ENCODE measurements around the gene CLEC16A.

Gene CLEC16A

GRCh38 chr16:11161439-11161838 lies 217.1 kb downstream of the CLEC16A start:
- Histone ChIP-seq H3K4me3 (ENCODE audit: low read length) (no peak overlapping the region), H3K9me3 (ENCODE audit: insufficient read depth, low read depth, low read length) (no peaks in the 10 kb centered on the region), H3K4me1 (ENCODE audit: insufficient read depth, low read length) (no peaks in the 10 kb centered on the region), H3K27ac (ENCODE audit: low read length) (no peak overlapping the region), H3K27me3 (ENCODE audit: insufficient read depth, low read length) (no peaks in the 10 kb centered on the region), H3K36me3 (ENCODE audit: insufficient read depth, low read depth, low read length) (no peaks in the 10 kb centered on the region), H3K9ac (ENCODE audit: low read depth, low read length) (no peak overlapping the region)

- Histone ChIP-seq H3K27me3 (ENCODE audit: insufficient read depth, low read length) (no peaks in the 10 kb centered on the region), H3K36me3 (ENCODE audit: insufficient read depth, low read depth, low read length) (no peaks in the 10 kb centered on the region), H3K9ac (ENCODE audit: low read depth, low read length) (no peak overlapping the region), H3K27ac (ENCODE audit: low read length) (no peak overlapping the region), H3K9me3 (ENCODE audit: insufficient read depth, low read depth, low read length) (no peaks in the 10 kb centered on the region), H3K4me3 (ENCODE audit: low read length) (no peak overlapping the region), H3K4me1 (ENCODE audit: insufficient read depth, low read length) (no peaks in the 10 kb centered on the region)
Observed at GRCh38 chr16:11161974-11162373, 217.6 kb downstream of the CLEC16A start.

- Histone ChIP-seq H3K27me3 (ENCODE audit: insufficient read depth, low read length) (no peaks in the 10 kb centered on the region), H3K36me3 (ENCODE audit: insufficient read depth, low read depth, low read length) (no peaks in the 10 kb centered on the region), H3K9ac (ENCODE audit: low read depth, low read length) (no peak overlapping the region), H3K4me3 (ENCODE audit: low read length) (no peak overlapping the region), H3K4me1 (ENCODE audit: insufficient read depth, low read length) (no peaks in the 10 kb centered on the region), H3K27ac (ENCODE audit: low read length) (no peak overlapping the region), H3K9me3 (ENCODE audit: insufficient read depth, low read depth, low read length) (no peaks in the 10 kb centered on the region)
Observed at GRCh38 chr16:11162586-11163268, 218.4 kb downstream of the CLEC16A start.

- Histone ChIP-seq H3K4me1 (ENCODE audit: insufficient read depth, low read length) (no peaks in the 10 kb centered on the region), H3K9ac (ENCODE audit: low read depth, low read length) (no peak overlapping the region; the same call in 1 of the 2 replicates), H3K36me3 (ENCODE audit: insufficient read depth, low read depth, low read length) (no peaks in the 10 kb centered on the region), H3K9me3 (ENCODE audit: insufficient read depth, low read depth, low read length) (no peaks in the 10 kb centered on the region), H3K27me3 (ENCODE audit: insufficient read depth, low read length) (no peaks in the 10 kb centered on the region), H3K27ac (ENCODE audit: low read length) (no peak overlapping the region), H3K4me3 (ENCODE audit: low read length) (no peak overlapping the region)
Observed at GRCh38 chr16:11163761-11164261, 219.4 kb downstream of the CLEC16A start.

- Histone ChIP-seq H3K4me3 (ENCODE audit: low read length) (no peak overlapping the region), H3K36me3 (ENCODE audit: insufficient read depth, low read depth, low read length) (no peaks in the 10 kb centered on the region), H3K9me3 (ENCODE audit: insufficient read depth, low read depth, low read length) (no peaks in the 10 kb centered on the region), H3K9ac (ENCODE audit: low read depth, low read length) (no peak overlapping the region), H3K27ac (ENCODE audit: low read length) (no peak overlapping the region), H3K27me3 (ENCODE audit: insufficient read depth, low read length) (no peaks in the 10 kb centered on the region), H3K4me1 (ENCODE audit: insufficient read depth, low read length) (no peaks in the 10 kb centered on the region)
Observed at GRCh38 chr16:11164482-11165270, 220.3 kb downstream of the CLEC16A start.

- H3K4me1 ChIP-seq (ENCODE audit: insufficient read depth, low read length) = no peaks in the 10 kb centered on the region
- H3K27ac ChIP-seq (ENCODE audit: low read length) = no peak overlapping the region
- H3K27me3 ChIP-seq (ENCODE audit: insufficient read depth, low read length) = no peaks in the 10 kb centered on the region
- no peaks in the 10 kb centered on the region for H3K9me3 ChIP-seq (ENCODE audit: insufficient read depth, low read depth, low read length)
- no peak overlapping the region for H3K4me3 ChIP-seq (ENCODE audit: low read length)
- H3K9ac ChIP-seq (ENCODE audit: low read depth, low read length) = no peak overlapping the region
- H3K36me3 ChIP-seq (ENCODE audit: insufficient read depth, low read depth, low read length) = no peaks in the 10 kb centered on the region
Observed at GRCh38 chr16:11165349-11165748, 221.0 kb downstream of the CLEC16A start.

GRCh38 chr16:11165894-11166665 lies 221.7 kb downstream of the CLEC16A start:
- Histone ChIP-seq H3K4me3 (ENCODE audit: low read length) (no peak overlapping the region), H3K36me3 (ENCODE audit: insufficient read depth, low read depth, low read length) (no peaks in the 10 kb centered on the region), H3K9me3 (ENCODE audit: insufficient read depth, low read depth, low read length) (no peaks in the 10 kb centered on the region), H3K27me3 (ENCODE audit: insufficient read depth, low read length) (no peaks in the 10 kb centered on the region), H3K9ac (ENCODE audit: low read depth, low read length) (no peak overlapping the region), H3K27ac (ENCODE audit: low read length) (no peak overlapping the region), H3K4me1 (ENCODE audit: insufficient read depth, low read length) (no peaks in the 10 kb centered on the region)

- Histone ChIP-seq H3K4me3 (ENCODE audit: low read length) (no peak overlapping the region), H3K27ac (ENCODE audit: low read length) (no peak overlapping the region), H3K9ac (ENCODE audit: low read depth, low read length) (no peak overlapping the region), H3K27me3 (ENCODE audit: insufficient read depth, low read length) (no peaks in the 10 kb centered on the region), H3K4me1 (ENCODE audit: insufficient read depth, low read length) (no peaks in the 10 kb centered on the region), H3K9me3 (ENCODE audit: insufficient read depth, low read depth, low read length) (no peaks in the 10 kb centered on the region), H3K36me3 (ENCODE audit: insufficient read depth, low read depth, low read length) (no peaks in the 10 kb centered on the region)
Observed at GRCh38 chr16:11167581-11167980, 223.2 kb downstream of the CLEC16A start.

- no peaks in the 10 kb centered on the region for H3K36me3 ChIP-seq (ENCODE audit: insufficient read depth, low read depth, low read length)
- no peaks in the 10 kb centered on the region for H3K9me3 ChIP-seq (ENCODE audit: insufficient read depth, low read depth, low read length)
- H3K27me3 ChIP-seq (ENCODE audit: insufficient read depth, low read length) = no peaks in the 10 kb centered on the region
- no peak overlapping the region for H3K27ac ChIP-seq (ENCODE audit: low read length)
- H3K4me3 ChIP-seq (ENCODE audit: low read length) = no peak overlapping the region
- H3K9ac ChIP-seq (ENCODE audit: low read depth, low read length) = no peak overlapping the region
- no peaks in the 10 kb centered on the region for H3K4me1 ChIP-seq (ENCODE audit: insufficient read depth, low read length)
Observed at GRCh38 chr16:11168386-11169051, 224.2 kb downstream of the CLEC16A start.

GRCh38 chr16:11169641-11170040 lies 225.3 kb downstream of the CLEC16A start:
- Histone ChIP-seq H3K27me3 (ENCODE audit: insufficient read depth, low read length) (no peaks in the 10 kb centered on the region), H3K27ac (ENCODE audit: low read length) (no peak overlapping the region), H3K4me3 (ENCODE audit: low read length) (no peak overlapping the region), H3K9me3 (ENCODE audit: insufficient read depth, low read depth, low read length) (no peaks in the 10 kb centered on the region), H3K9ac (ENCODE audit: low read depth, low read length) (no peak overlapping the region), H3K36me3 (ENCODE audit: insufficient read depth, low read depth, low read length) (no peaks in the 10 kb centered on the region), H3K4me1 (ENCODE audit: insufficient read depth, low read length) (no peaks in the 10 kb centered on the region)

GRCh38 chr16:11170201-11170600 lies 225.8 kb downstream of the CLEC16A start:
- H3K9ac ChIP-seq (ENCODE audit: low read depth, low read length) = no peak overlapping the region
- H3K27me3 ChIP-seq (ENCODE audit: insufficient read depth, low read length) = no peaks in the 10 kb centered on the region
- H3K9me3 ChIP-seq (ENCODE audit: insufficient read depth, low read depth, low read length) = no peaks in the 10 kb centered on the region
- H3K4me3 ChIP-seq (ENCODE audit: low read length) = no peak overlapping the region
- H3K36me3 ChIP-seq (ENCODE audit: insufficient read depth, low read depth, low read length) = no peaks in the 10 kb centered on the region
- H3K4me1 ChIP-seq (ENCODE audit: insufficient read depth, low read length) = no peaks in the 10 kb centered on the region
- H3K27ac ChIP-seq (ENCODE audit: low read length) = no peak overlapping the region
